Neural cell (in vitro differentiated cells): ENCODE data around the gene MYO15A. TPM values are rescaled to one million over a fixed set of nuclear protein-coding genes. Genes with fewer than 3 reads are reported as not detected.

Source experiments
- H2AFZ ChIP-seq: fragments of 200-600, 300-800 bp; sonication (generic), shearing (Covaris generic); 2 replicates; pipeline ENCODE4 v1.6.0; 2014; ENCODE audit warnings: low read depth, mild to moderate bottlenecking, antibody characterized with exemption, low read length, moderate library complexity
- H3F3A ChIP-seq: fragments of 200-600 bp; shearing (Covaris generic); 2 replicates; pipeline ENCODE4 v1.6.1; 2016; ENCODE audit warnings: mild to moderate bottlenecking, moderate library complexity, mixed read lengths, antibody characterized with exemption, low read length; ENCODE audit not compliant: insufficient read depth, poor library complexity, severe bottlenecking
- H3K27ac ChIP-seq: fragments of 200-600, 300-800 bp; sonication (generic), shearing (Covaris generic); 2 replicates; pipeline ENCODE4 v1.5.1; 2014; ENCODE audit warnings: mild to moderate bottlenecking, low read length, moderate library complexity
- H3K27me3 ChIP-seq: fragments of 300-800, 200-600 bp; sonication (generic), shearing (Covaris generic); 2 replicates; pipeline ENCODE4 v1.6.0; 2014; ENCODE audit warnings: mild to moderate bottlenecking, low read depth, low read length, moderate library complexity; ENCODE audit not compliant: insufficient read depth
- H3K36me3 ChIP-seq: fragments of 300-800, 200-600 bp; sonication (generic), shearing (Covaris generic); 2 replicates; pipeline ENCODE4 v1.5.1; 2014; ENCODE audit warnings: mild to moderate bottlenecking, antibody characterized with exemption, low read length, moderate library complexity; ENCODE audit not compliant: insufficient read depth
- H3K4me2 ChIP-seq: fragments of 300-800, 200-600 bp; sonication (generic), shearing (Covaris generic); 2 replicates; pipeline ENCODE4 v1.6.0; 2014; ENCODE audit warnings: mild to moderate bottlenecking, low read length
- H3K4me3 ChIP-seq: fragments of 300-800, 200-600 bp; sonication (generic), shearing (Covaris generic); 2 replicates; pipeline ENCODE4 v1.5.1; 2014; ENCODE audit warnings: mild to moderate bottlenecking, low read length, moderate library complexity
- H3K79me2 ChIP-seq: fragments of 200-600 bp; shearing (Covaris generic); replicated peaks from 2 replicates; pipeline ENCODE4 v1.6.0; 2014; ENCODE audit warnings: mild to moderate bottlenecking, low read length, moderate library complexity; ENCODE audit not compliant: insufficient read depth
- H3K9ac ChIP-seq: fragments of 300-800, 200-600 bp; sonication (generic), shearing (Covaris generic); 2 replicates; pipeline ENCODE4 v1.6.1; 2016; ENCODE audit warnings: mild to moderate bottlenecking, low read length, mixed read lengths
- H3K9me2 ChIP-seq: fragments of 200-600 bp; shearing (Covaris generic); 2 replicates; pipeline ENCODE4 v1.6.1; 2016; ENCODE audit warnings: mild to moderate bottlenecking, low read length, mixed read lengths; ENCODE audit not compliant: insufficient read depth
- H3K9me3 ChIP-seq: fragments of 200-600, 300-800 bp; sonication (generic), shearing (Covaris generic); 2 replicates; pipeline ENCODE4 v1.6.1; 2016; ENCODE audit warnings: mild to moderate bottlenecking, mixed run types, low read length, moderate library complexity, mixed read lengths
- H4K20me1 ChIP-seq: fragments of 200-600 bp; shearing (Covaris generic); 2 replicates; pipeline ENCODE4 v1.6.1; 2016; ENCODE audit warnings: mild to moderate bottlenecking, mixed run types; ENCODE audit not compliant: insufficient read depth
- CTCF ChIP-seq: fragments of 450-650 bp; IDR thresholded peaks from 2 replicates; pipeline ENCODE4 v1.5.1; 2014; ENCODE audit warnings: antibody characterized with exemption, mild to moderate bottlenecking, moderate library complexity; ENCODE audit not compliant: poor library complexity, severe bottlenecking
- EP300 ChIP-seq: fragments of 450-650 bp; conservative IDR thresholded peaks from 2 replicates; pipeline ENCODE4 v1.6.1; 2014; ENCODE audit warnings: antibody characterized with exemption, mild to moderate bottlenecking, moderate library complexity; ENCODE audit not compliant: poor library complexity, severe bottlenecking
- EZH2 ChIP-seq: fragments of 200-600, 300-800 bp; shearing (Covaris generic), sonication (generic); IDR thresholded peaks from 2 replicates; pipeline ENCODE4 v1.6.1; 2014; ENCODE audit warnings: antibody characterized with exemption, low read length, borderline replicate concordance, mild to moderate bottlenecking; ENCODE audit not compliant: insufficient read depth, poor library complexity, severe bottlenecking
- MXI1 ChIP-seq: fragments of 450-650 bp; conservative IDR thresholded peaks from 2 replicates; pipeline ENCODE4 v1.6.1; 2014; ENCODE audit warnings: antibody characterized with exemption, mild to moderate bottlenecking; ENCODE audit not compliant: poor library complexity, severe bottlenecking
- POLR2AphosphoS5 ChIP-seq: IDR thresholded peaks from 2 replicates; pipeline ENCODE4 v1.6.1; 2012
- RAD21 ChIP-seq: fragments of 450-650 bp; conservative IDR thresholded peaks from 2 replicates; pipeline ENCODE4 v1.6.1; 2014; ENCODE audit warnings: antibody characterized with exemption, mild to moderate bottlenecking, moderate library complexity
- REST ChIP-seq: IDR thresholded peaks from 2 replicates; pipeline ENCODE4 v1.6.1; 2012; ENCODE audit warnings: borderline replicate concordance
- SMC3 ChIP-seq: fragments of 450-650 bp; conservative IDR thresholded peaks from 2 replicates; pipeline ENCODE4 v1.6.1; 2014; ENCODE audit warnings: antibody characterized with exemption, mild to moderate bottlenecking, moderate library complexity; ENCODE audit not compliant: poor library complexity
- TAF1 ChIP-seq: IDR thresholded peaks from 2 replicates; pipeline ENCODE4 v1.6.1; 2012; ENCODE audit warnings: low read depth
- polyA plus RNA-seq: library from polyadenylated mRNA; depleted of rRNA; stranded (reverse); fragments of >200 nt; gene quantifications from 2 replicates; pipeline ENCODE4 v1.2.3, GENCODE V29; 2014

MYO15A gene
- polyA plus RNA-seq, 1 donor from 2014 or later = 1.9 TPM

- Histone ChIP-seq H3K4me3 (no peak overlapping the region), H3K27ac (no peak overlapping the region), H3F3A (no peaks in the 10 kb centered on the region), H3K9ac (no peak overlapping the region), H3K36me3 (no peaks in the 10 kb centered on the region), H3K79me2 (no peaks in the 10 kb centered on the region), H3K4me2 (no peak overlapping the region), H3K9me3 (no peaks in the 10 kb centered on the region), H3K27me3 (no peaks in the 10 kb centered on the region), H2AFZ (no peak overlapping the region), H4K20me1 (no peaks in the 10 kb centered on the region), H3K9me2 (no peaks in the 10 kb centered on the region)
- no peak for TF ChIP-seq POLR2AphosphoS5
- TF ChIP-seq RAD21 = no peak
- TF ChIP-seq TAF1 = no peak
- no peak for TF ChIP-seq MXI1
- no peak for TF ChIP-seq SMC3
- no peak for TF ChIP-seq REST
- TF ChIP-seq EP300 = no peak
- no peak for TF ChIP-seq CTCF
- TF ChIP-seq EZH2 = no peak
Observed at GRCh38 chr17:18172531-18173278, 64.1 kb downstream of the MYO15A start.

- no peaks in the 10 kb centered on the region for H3F3A ChIP-seq
Observed at GRCh38 chr17:18173740-18174139, 65.2 kb downstream of the MYO15A start.

More at GRCh38 chr17:18173740-18174139, 65.2 kb downstream of the MYO15A start:
- Histone ChIP-seq H3K27ac (no peak overlapping the region), H3K27me3 (no peaks in the 10 kb centered on the region), H4K20me1 (no peaks in the 10 kb centered on the region), H3K79me2 (no peaks in the 10 kb centered on the region), H3K9me3 (no peaks in the 10 kb centered on the region), H3K9ac (no peak overlapping the region), H3K9me2 (no peaks in the 10 kb centered on the region), H3K4me3 (no peak overlapping the region), H3K4me2 (no peak overlapping the region), H2AFZ (no peak overlapping the region), H3K36me3 (no peaks in the 10 kb centered on the region)
- TF ChIP-seq EP300 (no peak), SMC3 (no peak), TAF1 (no peak), EZH2 (no peak)
